H9 (cell line): ENCODE measurements around the gene DMD. TPM values are rescaled to one million over a fixed set of nuclear protein-coding genes. Genes with fewer than 3 reads are reported as not detected.

Experiments
- DNase-seq: peaks from one replicate; pipeline ENCODE4 v3.0.0-alpha.2; 2017
- H2AFZ ChIP-seq: one replicate; pipeline ENCODE4 v1.6.1; 2013; ENCODE audit warnings: mild to moderate bottlenecking, low read length, control low read depth, moderate library complexity
- H2AK5ac ChIP-seq: 2 replicates; pipeline ENCODE4 v1.6.1; 2013; ENCODE audit warnings: low read length, control low read depth, mixed read lengths; ENCODE audit not compliant: insufficient read length
- H2BK120ac ChIP-seq: one replicate; pipeline ENCODE4 v1.6.1; 2013; ENCODE audit warnings: low read depth, mild to moderate bottlenecking, low read length, control low read depth, inconsistent platforms; ENCODE audit not compliant: poor library complexity, severe bottlenecking
- H2BK12ac ChIP-seq: 2 replicates; pipeline ENCODE4 v1.6.1; 2013; ENCODE audit warnings: low read length, control low read depth, mixed read lengths, low read depth; ENCODE audit not compliant: insufficient read length
- H2BK15ac ChIP-seq: 2 replicates; pipeline ENCODE4 v1.6.1; 2013; ENCODE audit warnings: low read depth, low read length, control low read depth
- H2BK20ac ChIP-seq: one replicate; pipeline ENCODE4 v1.6.1; 2013; ENCODE audit warnings: low read depth, mild to moderate bottlenecking, low read length, control low read depth, inconsistent platforms; ENCODE audit not compliant: poor library complexity, severe bottlenecking
- H2BK5ac ChIP-seq: 2 replicates; pipeline ENCODE4 v1.6.1; 2013; ENCODE audit warnings: low read length, control low read depth, mixed read lengths; ENCODE audit not compliant: insufficient read length
- H3K14ac ChIP-seq: 2 replicates; pipeline ENCODE4 v1.6.1; 2013; ENCODE audit warnings: low read length, control low read depth; ENCODE audit not compliant: insufficient read depth
- H3K18ac ChIP-seq: 2 replicates; pipeline ENCODE4 v1.6.1; 2013; ENCODE audit warnings: low read depth, mild to moderate bottlenecking, mixed read lengths, low read length, control low read depth; ENCODE audit not compliant: insufficient read length
- H3K23ac ChIP-seq: 2 replicates; pipeline ENCODE4 v1.6.1; 2013; ENCODE audit warnings: low read length, control low read depth, mixed read lengths, low read depth; ENCODE audit not compliant: insufficient read length
- H3K23me2 ChIP-seq: 2 replicates; pipeline ENCODE4 v1.6.1; 2013; ENCODE audit warnings: low read depth, mild to moderate bottlenecking, mixed read lengths, low read length, control low read depth; ENCODE audit not compliant: insufficient read length, poor library complexity, severe bottlenecking
- H3K27ac ChIP-seq: 2 replicates; pipeline ENCODE4 v1.5.1; 2013; ENCODE audit warnings: low read length, control low read depth, mixed read lengths, low read depth; ENCODE audit not compliant: insufficient read length
- H3K27me3 ChIP-seq: 2 replicates; pipeline ENCODE4 v1.6.1; 2013; ENCODE audit warnings: low read length, control low read depth, inconsistent platforms; ENCODE audit not compliant: insufficient read depth
- H3K4ac ChIP-seq: 2 replicates; pipeline ENCODE4 v1.6.1; 2013; ENCODE audit warnings: low read depth, mild to moderate bottlenecking, control low read depth, inconsistent platforms, low read length, moderate library complexity
- H3K4me1 ChIP-seq: 2 replicates; pipeline ENCODE4 v1.6.1; 2013; ENCODE audit warnings: low read length, control low read depth, inconsistent platforms; ENCODE audit not compliant: insufficient read depth
- H3K4me2 ChIP-seq: 2 replicates; pipeline ENCODE4 v1.6.1; 2013; ENCODE audit warnings: low read length, control low read depth, mixed read lengths; ENCODE audit not compliant: insufficient read length, insufficient read depth
- H3K56ac ChIP-seq: 2 replicates; pipeline ENCODE4 v1.6.1; 2013; ENCODE audit warnings: low read depth, mild to moderate bottlenecking, mixed read lengths, low read length, control low read depth; ENCODE audit not compliant: insufficient read length
- H3K79me1 ChIP-seq: 2 replicates; pipeline ENCODE4 v1.6.1; 2013; ENCODE audit warnings: low read depth, mild to moderate bottlenecking, moderate library complexity, low read length, control low read depth, inconsistent platforms; ENCODE audit not compliant: insufficient read depth, poor library complexity, severe bottlenecking
- H3K79me2 ChIP-seq: 2 replicates; pipeline ENCODE4 v1.6.1; 2013; ENCODE audit warnings: low read length, control low read depth, inconsistent platforms; ENCODE audit not compliant: insufficient read depth
- H3K9ac ChIP-seq: 2 replicates; pipeline ENCODE4 v1.6.1; 2013; ENCODE audit warnings: low read length, control low read depth, mixed read lengths; ENCODE audit not compliant: insufficient read length; ENCODE audit errors: extremely low read depth
- H3K9me3 ChIP-seq: one replicate; pipeline ENCODE4 v1.6.1; 2013; ENCODE audit warnings: low read depth, low read length, inconsistent platforms; ENCODE audit not compliant: control insufficient read depth
- H3T11ph ChIP-seq: one replicate; pipeline ENCODE4 v1.6.1; 2013; ENCODE audit warnings: mild to moderate bottlenecking, low read length, control low read depth, inconsistent platforms
- H4K20me1 ChIP-seq: one replicate; pipeline ENCODE4 v1.6.1; 2013; ENCODE audit not compliant: control insufficient read depth, insufficient read length, insufficient read depth
- H4K5ac ChIP-seq: 2 replicates; pipeline ENCODE4 v1.6.1; 2013; ENCODE audit warnings: low read depth, mild to moderate bottlenecking, mixed read lengths, low read length, control low read depth; ENCODE audit not compliant: insufficient read length
- H4K8ac ChIP-seq: replicated peaks from 2 replicates; pipeline ENCODE4 v1.6.1; 2013; ENCODE audit warnings: low read length, control low read depth, mixed read lengths, low read depth; ENCODE audit not compliant: insufficient read length
- H4K91ac ChIP-seq: 2 replicates; pipeline ENCODE4 v1.6.1; 2013; ENCODE audit warnings: low read depth, mild to moderate bottlenecking, moderate library complexity, mixed read lengths, low read length, control low read depth; ENCODE audit not compliant: insufficient read length
- H3K27ac Mint-ChIP-seq, 3 experiments: 2 replicates in 2 of 3; 3 replicates in 1 of 3; pipeline ENCODE4 v1.8.0; 2020 to 2021; ENCODE audit warnings: mixed read lengths in 3 of 3, mild to moderate bottlenecking in 1 of 3, moderate library complexity in 1 of 3
- H3K27me3 Mint-ChIP-seq: 2 replicates; pipeline ENCODE4 v1.8.0; 2021; ENCODE audit warnings: low read depth, mild to moderate bottlenecking, moderate library complexity, mixed read lengths
- H3K36me3 Mint-ChIP-seq, 3 experiments: 2 replicates in 2 of 3; 3 replicates in 1 of 3; pipeline ENCODE4 v1.8.0; 2020 to 2021; ENCODE audit warnings: low read depth in 3 of 3, mixed read lengths in 3 of 3; ENCODE audit not compliant: insufficient read depth in 1 of 3
- H3K4me1 Mint-ChIP-seq, 2 experiments: 2 replicates each; pipeline ENCODE4 v1.8.0; 2020; ENCODE audit warnings: mixed read lengths in 2 of 2
- H3K4me3 Mint-ChIP-seq, 2 experiments: 2 replicates in 1 of 2; 3 replicates in 1 of 2; pipeline ENCODE4 v1.8.0; 2020 to 2021; ENCODE audit warnings: mild to moderate bottlenecking in 2 of 2, mixed read lengths in 2 of 2, moderate library complexity in 1 of 2
- H3K9me3 Mint-ChIP-seq, 2 experiments: 2 replicates in 1 of 2; 3 replicates in 1 of 2; pipeline ENCODE4 v1.8.0; 2020; ENCODE audit warnings: mild to moderate bottlenecking in 2 of 2, mixed read lengths in 2 of 2, moderate library complexity in 1 of 2
- WGBS: extraction: QIAGEN DNeasy Blood & Tissue Kit; methylation state at CpG from one replicate; pipeline ENCODE4 v1.1.7; 2013; ENCODE audit warnings: missing lambda C conversion rate, low lambda C conversion rate, mixed read lengths; ENCODE audit not compliant: insufficient read length; ENCODE audit errors: extremely low coverage; 5-methylcytosine and 5-hydroxymethylcytosine counted together
- total RNA-seq: library from RNA; stranded (reverse); gene quantifications from 2 replicates; pipeline ENCODE4 v1.2.1, GENCODE V29; 2021
- TF ChIP-seq, protein P1 (sequence below): fragments of 200-600 bp; sonication (generic); conservative IDR thresholded peaks from 3 replicates; pipeline ENCODE4 v1.8.0; 2021; ENCODE audit warnings: antibody characterized with exemption, mild to moderate bottlenecking

DMD gene
- total RNA-seq, 1 experiment from 2014 or later, result 3.8 TPM

DNA sequence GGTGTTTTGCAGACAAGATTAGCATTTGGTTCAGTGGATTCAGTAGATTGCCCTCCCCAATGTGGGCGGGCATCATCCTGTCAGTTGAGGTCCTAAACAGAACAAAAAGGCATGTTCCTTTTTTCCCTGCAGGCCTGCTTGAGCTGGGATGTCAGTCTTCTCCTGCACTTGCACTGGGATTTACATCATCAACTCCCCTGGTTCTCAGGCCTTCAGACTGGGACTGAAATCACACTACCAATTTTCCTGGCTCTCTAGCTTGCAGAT, 1860.6 kb downstream of the DMD start:
- H3K14ac ChIP-seq, result no peak overlapping the region
- H3K27ac Mint-ChIP-seq, result no peak overlapping the region
- H3K9me3 ChIP-seq, result no peaks in the 10 kb centered on the region
- H3K23ac ChIP-seq, result no peak overlapping the region
- no peak overlapping the region for H3T11ph ChIP-seq
- no peak overlapping the region for H4K8ac ChIP-seq
- no peaks in the 10 kb centered on the region for H3K79me2 ChIP-seq
- no peaks in the 10 kb centered on the region; the same call in 1 of the 2 replicates for H3K27me3 Mint-ChIP-seq
- H3K23me2 ChIP-seq, result no peaks in the 10 kb centered on the region
- peaks cover 0 to under 1% of the 10 kb centered on the region in 2 experiments; a peak in 1 of 4 replicates for H3K4me1 Mint-ChIP-seq
- H3K56ac ChIP-seq, result no peak overlapping the region
- H3K18ac ChIP-seq, result no peak overlapping the region
- H4K5ac ChIP-seq, result no peak overlapping the region
- no peak overlapping the region for H2BK15ac ChIP-seq
- no peak overlapping the region for H2BK20ac ChIP-seq
- H3K4ac ChIP-seq, result no peak overlapping the region
- H2BK12ac ChIP-seq, result no peak overlapping the region
- no peak overlapping the region for H2AK5ac ChIP-seq
- no CpG with 5 or more reads among the region's 1 CpG for WGBS
- no peak overlapping the region for H3K9ac ChIP-seq
- no peak overlapping the region for H2BK120ac ChIP-seq
- H3K27ac ChIP-seq, result no peak overlapping the region
- no peaks in the 10 kb centered on the region for H3K79me1 ChIP-seq
- no peaks in the 10 kb centered on the region for H4K20me1 ChIP-seq
- H2AFZ ChIP-seq, result no peak overlapping the region
- no peaks in the 10 kb centered on the region for H3K4me1 ChIP-seq
- no peak overlapping the region for H4K91ac ChIP-seq
- peaks cover 53 to 54% of the 10 kb centered on the region in 2 experiments for H3K9me3 Mint-ChIP-seq
- TF ChIP-seq, protein P1, sequence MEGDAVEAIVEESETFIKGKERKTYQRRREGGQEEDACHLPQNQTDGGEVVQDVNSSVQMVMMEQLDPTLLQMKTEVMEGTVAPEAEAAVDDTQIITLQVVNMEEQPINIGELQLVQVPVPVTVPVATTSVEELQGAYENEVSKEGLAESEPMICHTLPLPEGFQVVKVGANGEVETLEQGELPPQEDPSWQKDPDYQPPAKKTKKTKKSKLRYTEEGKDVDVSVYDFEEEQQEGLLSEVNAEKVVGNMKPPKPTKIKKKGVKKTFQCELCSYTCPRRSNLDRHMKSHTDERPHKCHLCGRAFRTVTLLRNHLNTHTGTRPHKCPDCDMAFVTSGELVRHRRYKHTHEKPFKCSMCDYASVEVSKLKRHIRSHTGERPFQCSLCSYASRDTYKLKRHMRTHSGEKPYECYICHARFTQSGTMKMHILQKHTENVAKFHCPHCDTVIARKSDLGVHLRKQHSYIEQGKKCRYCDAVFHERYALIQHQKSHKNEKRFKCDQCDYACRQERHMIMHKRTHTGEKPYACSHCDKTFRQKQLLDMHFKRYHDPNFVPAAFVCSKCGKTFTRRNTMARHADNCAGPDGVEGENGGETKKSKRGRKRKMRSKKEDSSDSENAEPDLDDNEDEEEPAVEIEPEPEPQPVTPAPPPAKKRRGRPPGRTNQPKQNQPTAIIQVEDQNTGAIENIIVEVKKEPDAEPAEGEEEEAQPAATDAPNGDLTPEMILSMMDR, result no peak
- H3K4me3 Mint-ChIP-seq, result no peak overlapping the region
- H3K36me3 Mint-ChIP-seq, result no peaks in the 10 kb centered on the region
- H3K27me3 ChIP-seq, result no peaks in the 10 kb centered on the region
- DNase-seq, result no peak
- H2BK5ac ChIP-seq, result no peak overlapping the region
- H3K4me2 ChIP-seq, result no peak overlapping the region
